C4-2B (cell line): ENCODE measurements around the gene SLC29A1.

ENCODE experiments used
- ZFX ChIP-seq: fragments of 450-650 bp; IDR thresholded peaks from 2 replicates; pipeline ENCODE4 v1.6.1; 2017
- TF ChIP-seq, protein P1 (sequence below): fragments of 450-650 bp; conservative IDR thresholded peaks from 2 replicates; pipeline ENCODE4 v1.5.1; 2017; ENCODE audit warnings: mild to moderate bottlenecking

DNA sequence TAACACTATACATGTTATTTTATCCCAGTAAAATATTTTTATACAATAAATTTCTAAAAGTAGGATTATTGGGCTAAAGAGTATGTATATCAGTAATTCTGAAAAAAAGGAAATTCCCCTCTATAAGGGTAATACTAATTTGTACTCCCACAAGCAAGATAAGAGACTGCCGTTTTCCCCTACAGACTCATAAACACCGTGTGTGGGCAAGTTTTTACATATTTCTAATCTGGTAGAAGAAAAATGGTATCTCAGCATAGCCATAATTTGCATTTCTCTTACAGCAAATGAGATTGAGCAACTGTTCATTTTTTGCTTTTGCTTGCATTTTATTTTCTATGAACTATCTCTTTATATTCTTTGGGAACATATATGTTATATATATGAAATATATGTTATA lies 32.7 kb upstream of the SLC29A1 start:
- TF ChIP-seq, protein P1, sequence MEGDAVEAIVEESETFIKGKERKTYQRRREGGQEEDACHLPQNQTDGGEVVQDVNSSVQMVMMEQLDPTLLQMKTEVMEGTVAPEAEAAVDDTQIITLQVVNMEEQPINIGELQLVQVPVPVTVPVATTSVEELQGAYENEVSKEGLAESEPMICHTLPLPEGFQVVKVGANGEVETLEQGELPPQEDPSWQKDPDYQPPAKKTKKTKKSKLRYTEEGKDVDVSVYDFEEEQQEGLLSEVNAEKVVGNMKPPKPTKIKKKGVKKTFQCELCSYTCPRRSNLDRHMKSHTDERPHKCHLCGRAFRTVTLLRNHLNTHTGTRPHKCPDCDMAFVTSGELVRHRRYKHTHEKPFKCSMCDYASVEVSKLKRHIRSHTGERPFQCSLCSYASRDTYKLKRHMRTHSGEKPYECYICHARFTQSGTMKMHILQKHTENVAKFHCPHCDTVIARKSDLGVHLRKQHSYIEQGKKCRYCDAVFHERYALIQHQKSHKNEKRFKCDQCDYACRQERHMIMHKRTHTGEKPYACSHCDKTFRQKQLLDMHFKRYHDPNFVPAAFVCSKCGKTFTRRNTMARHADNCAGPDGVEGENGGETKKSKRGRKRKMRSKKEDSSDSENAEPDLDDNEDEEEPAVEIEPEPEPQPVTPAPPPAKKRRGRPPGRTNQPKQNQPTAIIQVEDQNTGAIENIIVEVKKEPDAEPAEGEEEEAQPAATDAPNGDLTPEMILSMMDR = no peak
- no peak for TF ChIP-seq ZFX
